Natural killer cell (primary cell): ENCODE data around the gene PTCD2. TPM values are rescaled to one million over a fixed set of nuclear protein-coding genes. Genes with fewer than 3 reads are reported as not detected.

Experiments
- ATAC-seq, 3 donors: fragments of 150-1000 bp in 2 of 3; fragments of 200-7000 bp in 1 of 3; cut with Tn5 transposase; 1 replicate in 1 of 3; 2 replicates in 2 of 3; pipeline ENCODE4 v1.10.0; 2021; ENCODE audit warnings: mild to moderate bottlenecking in 2 of 3, moderate library complexity in 2 of 3
- DNase-seq, 2 donors: peaks; one replicate each; pipeline versions ENCODE4 v3.0.0 to v3.0.0-alpha.2; 2013 to 2021; ENCODE audit warnings: mixed read lengths in 1 of 2
- H3K27ac ChIP-seq: one replicate; pipeline ENCODE4 v1.5.1; 2013; ENCODE audit warnings: mild to moderate bottlenecking, low read length
- H3K27me3 ChIP-seq: one replicate; pipeline ENCODE4 v1.6.1; 2013; ENCODE audit warnings: low read length; ENCODE audit not compliant: control insufficient read depth, insufficient read depth
- H3K36me3 ChIP-seq: one replicate; pipeline ENCODE4 v1.6.1; 2013; ENCODE audit warnings: low read length; ENCODE audit not compliant: control insufficient read depth, insufficient read depth
- H3K4me1 ChIP-seq: one replicate; pipeline ENCODE4 v1.6.1; 2013; ENCODE audit warnings: low read length; ENCODE audit not compliant: control insufficient read depth, insufficient read depth
- H3K4me3 ChIP-seq: one replicate; pipeline ENCODE4 v1.5.1; 2013; ENCODE audit warnings: low read length
- H3K9me3 ChIP-seq: one replicate; pipeline ENCODE4 v1.6.1; 2013; ENCODE audit warnings: low read length; ENCODE audit not compliant: control insufficient read depth, insufficient read depth
- H3K27ac Mint-ChIP-seq, 2 donors: one replicate each; pipeline ENCODE4 v1.8.0; 2022; ENCODE audit warnings: mild to moderate bottlenecking in 2 of 2, mixed read lengths in 2 of 2, moderate library complexity in 1 of 2
- H3K27me3 Mint-ChIP-seq, 2 donors: one replicate each; pipeline ENCODE4 v1.8.0; 2022; ENCODE audit warnings: low read depth in 2 of 2, mixed read lengths in 2 of 2
- H3K36me3 Mint-ChIP-seq: one replicate; pipeline ENCODE4 v1.8.0; 2022; ENCODE audit warnings: mixed read lengths
- H3K4me1 Mint-ChIP-seq, 2 donors: one replicate each; pipeline ENCODE4 v1.8.0; 2022; ENCODE audit warnings: mixed read lengths in 2 of 2
- H3K4me3 Mint-ChIP-seq: one replicate; pipeline ENCODE4 v1.8.0; 2022; ENCODE audit warnings: mild to moderate bottlenecking, moderate library complexity, mixed read lengths
- H3K9me3 Mint-ChIP-seq, 2 donors: one replicate each; pipeline ENCODE4 v1.8.0; 2022; ENCODE audit warnings: mixed read lengths in 2 of 2
- CTCF ChIP-seq: fragments of 200-600 bp; IDR thresholded peaks from one replicate; pipeline ENCODE4 v1.8.0; 2022; ENCODE audit warnings: antibody characterized with exemption
- WGBS: methylation state at CpG from one replicate; pipeline ENCODE4 v1.1.7; 2013; ENCODE audit warnings: missing lambda C conversion rate; ENCODE audit not compliant: insufficient coverage; 5-methylcytosine and 5-hydroxymethylcytosine counted together
- intact Hi-C: fragments of 100-400 bp; cut with micrococcal nuclease; formaldehyde crosslinking; loops from one replicate; pipeline ENCODE4 v1.14.2; 2022
- total RNA-seq, 4 donors: library from RNA; stranded (reverse); fragments of 120-200 nt in 1 of 4; gene quantifications; one replicate each; pipeline versions ENCODE4 v1.2.3 to v1.2.4, GENCODE V29; 2013 to 2022

Gene PTCD2
- total RNA-seq, 3 donors from 2014 or later (not counting 1 experiment from before 2014, with no cell fraction given), result 4.9 to 5.9 (median 5.0) TPM

- Histone ChIP-seq H3K27me3 (no peaks in the 10 kb centered on the region), H3K4me1 (no peaks in the 10 kb centered on the region), H3K9me3 (no peaks in the 10 kb centered on the region), H3K36me3 (no peaks in the 10 kb centered on the region), H3K27ac (no peak overlapping the region), H3K4me3 (no peak overlapping the region)
- intact Hi-C loops, result no loop called here
- Mint-ChIP-seq H3K27me3 (peaks cover 0 to 3% of the 10 kb centered on the region in 2 donors), H3K4me3 (no peak overlapping the region), H3K4me1 (no peaks in the 10 kb centered on the region), H3K27ac (no peak overlapping the region), H3K9me3 (no peaks in the 10 kb centered on the region), H3K36me3 (no peaks in the 10 kb centered on the region)
- no peak for TF ChIP-seq CTCF
- WGBS, result 64% methylated on average over 4 of the region's 4 CpGs
- DNase-seq, result no peak
- no peak for ATAC-seq
Observed at GRCh38 chr5:72412283-72413055, 92.3 kb downstream of the PTCD2 start.

GRCh38 chr5:72415616-72416325 is 95.6 kb downstream of the PTCD2 start:
- DNase-seq (no peak), ATAC-seq (no peak)
- H3K9me3 Mint-ChIP-seq, result no peaks in the 10 kb centered on the region
- H3K27me3 Mint-ChIP-seq, result no peaks in the 10 kb centered on the region
- Histone ChIP-seq H3K9me3 (no peaks in the 10 kb centered on the region), H3K36me3 (no peaks in the 10 kb centered on the region), H3K4me3 (no peak overlapping the region), H3K4me1 (no peaks in the 10 kb centered on the region), H3K27ac (no peak overlapping the region), H3K27me3 (no peaks in the 10 kb centered on the region)
- intact Hi-C loops, result no loop called here
- no peak overlapping the region for H3K4me3 Mint-ChIP-seq
- TF ChIP-seq CTCF, result no peak
- no peaks in the 10 kb centered on the region for H3K4me1 Mint-ChIP-seq
- WGBS, result 84% methylated on average over 3 of the region's 5 CpGs
- H3K36me3 Mint-ChIP-seq, result no peaks in the 10 kb centered on the region
- H3K27ac Mint-ChIP-seq, result no peak overlapping the region

DNA sequence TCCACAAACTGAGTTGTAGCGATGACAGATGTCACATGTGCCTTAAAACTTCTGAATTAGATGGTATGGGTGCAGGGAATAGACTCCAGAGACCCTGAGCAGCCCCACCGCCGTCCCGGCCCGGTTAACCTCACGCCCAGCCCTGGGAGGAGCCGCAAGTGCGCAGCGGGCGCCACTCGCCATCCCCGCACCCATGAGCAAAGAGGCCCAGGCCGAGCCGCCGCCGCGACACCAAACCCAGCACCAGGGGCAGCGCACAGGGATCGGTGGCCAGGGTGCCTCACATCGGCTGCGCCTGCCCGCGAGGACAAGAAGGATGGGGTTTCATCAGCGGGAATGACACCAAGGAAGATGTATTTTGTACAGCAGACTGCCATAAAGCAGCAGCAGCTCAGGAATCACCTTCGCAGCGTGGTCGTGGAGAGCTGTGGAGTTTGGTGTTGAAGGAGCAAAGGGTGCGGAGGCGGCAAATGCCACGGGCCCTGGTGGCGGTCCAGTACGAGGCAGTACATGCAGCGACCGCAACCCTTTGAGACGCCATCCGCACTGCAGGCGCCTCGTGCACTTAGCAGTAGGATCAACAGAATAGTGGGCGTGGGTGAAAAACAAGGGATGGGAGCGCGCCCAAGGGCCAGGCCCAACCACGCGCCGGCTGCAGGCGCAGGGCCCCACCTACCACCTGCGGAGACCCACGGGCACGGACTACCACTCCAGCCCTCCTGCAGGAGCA is 97.3 kb downstream of the PTCD2 start:
- Histone ChIP-seq H3K36me3 (no peaks in the 10 kb centered on the region), H3K27ac (no peak overlapping the region), H3K9me3 (no peaks in the 10 kb centered on the region), H3K4me1 (no peaks in the 10 kb centered on the region), H3K27me3 (no peaks in the 10 kb centered on the region), H3K4me3 (no peak overlapping the region)
- H3K9me3 Mint-ChIP-seq, result no peaks in the 10 kb centered on the region
- no peak overlapping the region for H3K4me3 Mint-ChIP-seq
- no peaks in the 10 kb centered on the region for H3K4me1 Mint-ChIP-seq
- DNase-seq (no peak), ATAC-seq (no peak)
- no peaks in the 10 kb centered on the region for H3K36me3 Mint-ChIP-seq
- WGBS, result 96% methylated on average over 48 of the region's 48 CpGs
- no peak for TF ChIP-seq CTCF
- no peak overlapping the region for H3K27ac Mint-ChIP-seq
- no peaks in the 10 kb centered on the region for H3K27me3 Mint-ChIP-seq
- intact Hi-C loops, result no loop called here

Other genes with a start within 250 kb of the PTCD2 start
- under 1 TPM in 2 of 3 donors, not detected in 1; 0.07 to 0.31 TPM for gene MAP1B, start 212.9 kb upstream of the PTCD2 start, total RNA-seq
- 10 to 100 TPM; 25.5 to 36.5 (median 36.3) TPM for gene MRPS27, start 133 bp upstream of the PTCD2 start, total RNA-seq
- under 1 TPM in 1 of 3 donors, not detected in 2; 0.54 TPM for gene ZNF366, start 187.0 kb downstream of the PTCD2 start, total RNA-seq